WTC11 (cell line): ENCODE data around the gene YARS1. TPM values are rescaled to one million over a fixed set of nuclear protein-coding genes. Genes with fewer than 3 reads are reported as not detected.

Experiments
- ATAC-seq: fragments of 200-7000 bp; cut with Tn5 transposase; 2 replicates; pipeline ENCODE4 v1.10.0; 2021; ENCODE audit warnings: mild to moderate bottlenecking, moderate library complexity
- CTCF ChIA-PET: fragments of 300-600 bp; sonication (Branson Sonifier 250); formaldehyde crosslinking; loops from one replicate; lab custom pipeline; 2021; ENCODE audit warnings: antibody characterized with exemption; lab: Charles Lee
- POLR2A ChIA-PET: fragments of 350-600 bp; sonication (Branson Sonifier 250); formaldehyde crosslinking; loops from one replicate; lab custom pipeline; 2021; ENCODE audit warnings: antibody characterized with exemption; lab: Charles Lee
- DNase-seq: peaks from one replicate; pipeline ENCODE4 v3.0.0; 2021; ENCODE audit warnings: low spot score
- H3K27ac Mint-ChIP-seq: 2 replicates; pipeline ENCODE4 v1.8.0; 2021; ENCODE audit warnings: mixed read lengths
- H3K27me3 Mint-ChIP-seq: 2 replicates; pipeline ENCODE4 v1.8.0; 2021; ENCODE audit warnings: low read depth, mild to moderate bottlenecking, moderate library complexity, mixed read lengths
- H3K36me3 Mint-ChIP-seq: 2 replicates; pipeline ENCODE4 v1.8.0; 2021; ENCODE audit warnings: mixed read lengths
- H3K4me1 Mint-ChIP-seq: 2 replicates; pipeline ENCODE4 v1.8.0; 2022; ENCODE audit warnings: mixed read lengths
- H3K4me3 Mint-ChIP-seq: 2 replicates; pipeline ENCODE4 v1.8.0; 2021; ENCODE audit warnings: mild to moderate bottlenecking, moderate library complexity, mixed read lengths
- H3K9me3 Mint-ChIP-seq: 2 replicates; pipeline ENCODE4 v1.8.0; 2021; ENCODE audit warnings: mixed read lengths
- CREB1 ChIP-seq: sonication (generic); formaldehyde crosslinking; IDR thresholded peaks from 2 replicates; pipeline ENCODE4 v1.8.0; 2023; ENCODE audit warnings: mild to moderate bottlenecking, missing genetic modification reagents
- CREM ChIP-seq: sonication (generic); formaldehyde crosslinking; IDR thresholded peaks from 2 replicates; pipeline ENCODE4 v1.8.1; 2022; ENCODE audit warnings: mild to moderate bottlenecking, missing genetic modification reagents, moderate library complexity
- GTF2I ChIP-seq: fragments of 250-450 bp; sonication (Bioruptor Pico); conservative IDR thresholded peaks from 2 replicates; pipeline ENCODE4 v1.4.0; 2021; ENCODE audit warnings: mild to moderate bottlenecking
- IRF1 ChIP-seq: sonication (generic); formaldehyde crosslinking; IDR thresholded peaks from 2 replicates; pipeline ENCODE4 v1.8.0; 2023; ENCODE audit warnings: missing genetic modification reagents
- MAX ChIP-seq: sonication (generic); formaldehyde crosslinking; IDR thresholded peaks from 2 replicates; pipeline ENCODE4 v1.8.0; 2022; ENCODE audit warnings: mild to moderate bottlenecking, missing genetic modification reagents
- MXD4 ChIP-seq: fragments of 250-450 bp; sonication (Bioruptor Pico); IDR thresholded peaks from 2 replicates; pipeline ENCODE4 v1.8.0; 2021; ENCODE audit warnings: mild to moderate bottlenecking, moderate library complexity, borderline replicate concordance
- NFATC4 ChIP-seq: fragments of 250-450 bp; sonication (Bioruptor Pico); IDR thresholded peaks from 2 replicates; pipeline ENCODE4 v1.9.0; 2021; ENCODE audit warnings: mild to moderate bottlenecking
- NFE2L1 ChIP-seq: sonication (generic); formaldehyde crosslinking; IDR thresholded peaks from 2 replicates; pipeline ENCODE4 v1.8.1; 2023; ENCODE audit warnings: missing genetic modification reagents
- NR3C1 ChIP-seq: sonication (generic); formaldehyde crosslinking; conservative IDR thresholded peaks from 2 replicates; pipeline ENCODE4 v1.8.1; 2023; ENCODE audit warnings: low read depth, mild to moderate bottlenecking, missing genetic modification reagents
- SMAD3 ChIP-seq: sonication (generic); formaldehyde crosslinking; IDR thresholded peaks from 2 replicates; pipeline ENCODE4 v1.8.0; 2022; ENCODE audit warnings: missing genetic modification reagents, mild to moderate bottlenecking, borderline replicate concordance
- SP1 ChIP-seq: sonication (generic); formaldehyde crosslinking; conservative IDR thresholded peaks from 2 replicates; pipeline ENCODE4 v1.8.1; 2022; ENCODE audit warnings: missing genetic modification reagents
- ZNF263 ChIP-seq: sonication (generic); formaldehyde crosslinking; IDR thresholded peaks from 2 replicates; pipeline ENCODE4 v1.8.1; 2022; ENCODE audit warnings: low read depth, mild to moderate bottlenecking, moderate library complexity, missing genetic modification reagents
- ZNF281 ChIP-seq: sonication (generic); formaldehyde crosslinking; IDR thresholded peaks from 2 replicates; pipeline ENCODE4 v1.8.0; 2023; ENCODE audit warnings: mild to moderate bottlenecking, missing genetic modification reagents
- ZNF396 ChIP-seq: fragments of 250-450 bp; sonication (Bioruptor Pico); IDR thresholded peaks from 2 replicates; pipeline ENCODE4 v1.8.0; 2021; ENCODE audit warnings: mild to moderate bottlenecking, moderate library complexity, borderline replicate concordance
- ZNF416 ChIP-seq: fragments of 250-450 bp; sonication (Bioruptor Pico); IDR thresholded peaks from 2 replicates; pipeline ENCODE4 v1.9.0; 2021; ENCODE audit warnings: mild to moderate bottlenecking, inconsistent platforms
- ZNF512 ChIP-seq: sonication (generic); formaldehyde crosslinking; IDR thresholded peaks from 2 replicates; pipeline ENCODE4 v1.8.1; 2022; ENCODE audit warnings: missing genetic modification reagents, borderline replicate concordance
- ZSCAN18 ChIP-seq: fragments of 250-450 bp; sonication (Bioruptor Pico); IDR thresholded peaks from 2 replicates; pipeline ENCODE4 v2.1.2; 2022; ENCODE audit warnings: mild to moderate bottlenecking, moderate library complexity
- total RNA-seq: library from RNA; stranded (reverse); gene quantifications from 3 replicates; pipeline ENCODE4 v1.2.3, GENCODE V29; 2021

Gene YARS1
- total RNA-seq, 1 experiment from 2014 or later: 197 TPM

- no peaks in the 10 kb centered on the region for H3K27me3 Mint-ChIP-seq
- TF ChIP-seq NFE2L1 (CRISPR knock-in tag) (no peak), SP1 (no peak), ZNF416 (CRISPR knock-in tag) (no peak), NR3C1 (CRISPR knock-in tag) (no peak), MXD4 (CRISPR knock-in tag) (no peak), CREB1 (no peak), IRF1 (CRISPR knock-in tag) (no peak), ZNF512 (CRISPR knock-in tag) (no peak)
- TF ChIP-seq, all 79 proteins: peak for 0
- H3K27ac Mint-ChIP-seq: peak overlapping the region; percentile 73; the same call in 1 of the 2 replicates
- H3K36me3 Mint-ChIP-seq: 0 out of 2 replicates have a peak, but pooled peaks cover 3% of the 10 kb centered on the region
- POLR2A ChIA-PET: interaction anchor here (0.5 to 1.8 kb wide), 3 partner anchors 37 to 641 kb away, joined by 3 to 6 read pairs (median 5); partner anchors contain the start of gene KPNA6
- peaks cover 17% of the 10 kb centered on the region for H3K4me1 Mint-ChIP-seq
- DNase-seq (no peak), ATAC-seq (no peak)
- no peak overlapping the region for H3K4me3 Mint-ChIP-seq
- CTCF ChIA-PET: interaction anchor here (1.2 to 3.8 kb wide), 8 partner anchors 10 to 50 kb away, joined by 4 to 43 read pairs (median 7); no protein-coding TSS in a partner anchor
- no peaks in the 10 kb centered on the region for H3K9me3 Mint-ChIP-seq
Measured at GRCh38 chr1:32748926-32749325, 68.2 kb downstream of the YARS1 start.

GRCh38 chr1:32748348-32748747 is 68.8 kb downstream of the YARS1 start:
- Mint-ChIP-seq H3K36me3 (0 out of 2 replicates have a peak, but pooled peaks cover 3% of the 10 kb centered on the region), H3K4me1 (peaks cover 21% of the 10 kb centered on the region), H3K9me3 (no peaks in the 10 kb centered on the region), H3K4me3 (no peak overlapping the region), H3K27me3 (no peaks in the 10 kb centered on the region), H3K27ac (no peak overlapping the region)
- ATAC-seq: 0 out of 2 replicates have a peak, but pooled peaks have one; percentile 16
- no peak for DNase-seq
- ChIA-PET CTCF (no interaction called here), POLR2A (interaction anchor here (1.8 kb wide), 1 partner anchor 36 kb away, joined by 6 read pairs; no protein-coding TSS in a partner anchor)
- TF ChIP-seq MAX (CRISPR knock-in tag): no peak
- TF ChIP-seq GTF2I (CRISPR knock-in tag): no peak
- TF ChIP-seq ZNF396: no peak
- no peak for TF ChIP-seq ZNF281 (CRISPR knock-in tag)
- no peak for TF ChIP-seq SMAD3

- H3K27me3 Mint-ChIP-seq: 0 out of 2 replicates have a peak, but pooled peaks cover under 1% of the 10 kb centered on the region
- ChIA-PET CTCF (interaction anchor here (0.6 to 2.2 kb wide), 4 partner anchors 25 to 117 kb away, joined by 3 to 16 read pairs (median 4); no protein-coding TSS in a partner anchor), POLR2A (no interaction called here)
- DNase-seq (no peak), ATAC-seq (no peak)
- no peak overlapping the region for H3K4me3 Mint-ChIP-seq
- H3K9me3 Mint-ChIP-seq: no peaks in the 10 kb centered on the region
- no peak for TF ChIP-seq NFATC4 (CRISPR knock-in tag)
- TF ChIP-seq CREM (CRISPR knock-in tag): no peak
- TF ChIP-seq ZNF263: no peak
- TF ChIP-seq ZSCAN18 (CRISPR knock-in tag): no peak
- peak overlapping the region; percentile 36; the same call in 1 of the 2 replicates for H3K27ac Mint-ChIP-seq
- H3K36me3 Mint-ChIP-seq: 0 out of 2 replicates have a peak, but pooled peaks cover 3% of the 10 kb centered on the region
- H3K4me1 Mint-ChIP-seq: peaks cover 30% of the 10 kb centered on the region
Measured at GRCh38 chr1:32746130-32746529, 71.0 kb downstream of the YARS1 start.
